Adipocyte (in vitro differentiated cells): ENCODE measurements around the gene CTPS1.

Source experiments
- DNase-seq: peaks from one replicate; pipeline ENCODE4 v3.0.0-alpha.2; 2015; ENCODE audit warnings: low read depth
- H3K27me3 ChIP-seq: replicated peaks from 2 replicates; pipeline ENCODE4 v1.7.0; 2013; ENCODE audit warnings: mild to moderate bottlenecking, low read length, moderate library complexity; ENCODE audit not compliant: control insufficient read depth, insufficient read depth
- H3K36me3 ChIP-seq: 2 replicates; pipeline ENCODE4 v1.7.0; 2013; ENCODE audit warnings: low read length, mild to moderate bottlenecking, moderate library complexity; ENCODE audit not compliant: control insufficient read depth, insufficient read depth, severe bottlenecking
- H3K4me1 ChIP-seq: 2 replicates; pipeline ENCODE4 v1.7.0; 2013; ENCODE audit warnings: mild to moderate bottlenecking, low read length, moderate library complexity; ENCODE audit not compliant: control insufficient read depth, insufficient read depth
- H3K4me3 ChIP-seq: 2 replicates; pipeline ENCODE4 v1.7.0; 2013; ENCODE audit warnings: mild to moderate bottlenecking, low read length, moderate library complexity
- H3K9ac ChIP-seq: 2 replicates; pipeline ENCODE4 v1.7.0; 2013; ENCODE audit warnings: mild to moderate bottlenecking, low read length, moderate library complexity
- H3K9me3 ChIP-seq: 2 replicates; pipeline ENCODE4 v1.7.0; 2013; ENCODE audit warnings: mild to moderate bottlenecking, low read length, moderate library complexity; ENCODE audit not compliant: control insufficient read depth

Gene CTPS1

GRCh38 chr1:41017141-41018017 lies 37.9 kb downstream of the CTPS1 start:
- Histone ChIP-seq H3K4me3 (no peak overlapping the region), H3K9me3 (no peaks in the 10 kb centered on the region), H3K27me3 (no peaks in the 10 kb centered on the region), H3K9ac (no peak overlapping the region), H3K4me1 (peaks cover 4% of the 10 kb centered on the region), H3K36me3 (peaks cover 21% of the 10 kb centered on the region)
- no peak for DNase-seq

DNA sequence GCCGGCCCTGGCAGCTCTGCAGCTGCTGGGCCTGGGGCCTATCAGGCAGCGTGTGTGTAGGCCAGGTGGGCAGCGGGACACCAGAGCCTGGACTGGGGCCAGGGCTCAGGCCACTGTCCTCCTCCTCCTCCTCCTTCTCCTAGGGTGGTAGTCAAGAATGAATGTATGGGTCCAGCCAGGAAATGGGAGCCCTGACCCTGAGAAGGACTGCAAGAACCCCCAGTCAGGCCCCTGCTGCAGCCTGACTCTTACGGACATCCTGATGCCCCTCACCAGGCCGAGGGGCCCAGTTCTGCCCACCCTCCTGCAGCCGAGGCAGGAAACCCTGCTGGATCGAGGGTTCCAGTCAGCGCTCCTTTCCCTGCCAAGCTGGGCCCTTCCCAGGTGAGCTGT lies 38.5 kb downstream of the CTPS1 start:
- Histone ChIP-seq H3K36me3 (peaks cover 15% of the 10 kb centered on the region), H3K27me3 (no peaks in the 10 kb centered on the region), H3K4me1 (peaks cover 4% of the 10 kb centered on the region), H3K4me3 (no peak overlapping the region), H3K9me3 (no peaks in the 10 kb centered on the region), H3K9ac (no peak overlapping the region)
- DNase-seq, result no peak

DNA sequence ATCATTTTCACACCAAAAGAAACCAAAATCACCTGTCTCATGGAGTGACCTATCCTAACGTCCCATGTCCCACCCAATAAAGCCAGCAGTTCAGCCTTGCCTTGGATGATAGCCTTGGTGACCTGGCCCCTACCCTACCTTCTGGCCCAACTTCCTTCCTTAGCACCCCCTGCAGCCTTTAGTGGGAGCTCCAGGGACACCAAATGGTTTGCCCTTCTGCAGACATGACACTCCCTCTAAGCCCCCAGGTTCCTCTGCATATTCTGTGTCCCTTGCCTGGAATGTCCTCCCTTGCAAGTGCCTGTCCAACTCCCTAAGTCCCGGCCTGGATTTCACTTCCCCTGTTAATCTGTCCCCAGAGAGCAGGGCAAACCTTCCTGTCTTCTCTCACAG lies 39.9 kb downstream of the CTPS1 start:
- DNase-seq, result no peak
- Histone ChIP-seq H3K9ac (no peak overlapping the region), H3K9me3 (no peaks in the 10 kb centered on the region), H3K27me3 (no peaks in the 10 kb centered on the region), H3K36me3 (peaks cover 11% of the 10 kb centered on the region), H3K4me3 (no peak overlapping the region), H3K4me1 (peaks cover 4% of the 10 kb centered on the region)

GRCh38 chr1:41020109-41020576 lies 40.6 kb downstream of the CTPS1 start:
- no peaks in the 10 kb centered on the region for H3K9me3 ChIP-seq
- peaks cover 3% of the 10 kb centered on the region for H3K4me1 ChIP-seq
- DNase-seq, result no peak
- peaks cover 11% of the 10 kb centered on the region for H3K36me3 ChIP-seq
- no peaks in the 10 kb centered on the region for H3K27me3 ChIP-seq
- no peak overlapping the region for H3K9ac ChIP-seq
- no peak overlapping the region for H3K4me3 ChIP-seq

DNA sequence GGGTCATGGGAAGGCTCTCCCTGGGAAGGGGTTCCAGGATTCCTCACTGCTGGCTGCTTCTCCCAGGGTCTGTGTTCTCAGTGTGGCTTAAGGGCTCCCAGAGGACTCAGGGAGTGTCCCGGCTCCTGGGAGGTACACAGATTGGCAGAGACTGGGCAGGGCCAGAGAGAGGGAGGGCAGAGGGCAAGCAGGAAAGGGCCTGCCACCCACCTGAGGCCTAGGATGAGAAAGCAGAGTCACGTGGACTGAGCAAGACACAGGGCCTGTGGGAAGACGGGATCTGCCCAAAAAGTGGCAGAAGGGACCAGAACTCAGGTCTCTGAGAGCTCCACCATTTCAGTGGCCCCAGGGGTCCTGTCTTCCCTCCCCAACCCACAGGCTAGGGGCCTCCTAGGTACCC lies 41.2 kb downstream of the CTPS1 start:
- no peak overlapping the region for H3K4me3 ChIP-seq
- no peaks in the 10 kb centered on the region for H3K4me1 ChIP-seq
- no peak overlapping the region for H3K9ac ChIP-seq
- no peak for DNase-seq
- H3K27me3 ChIP-seq, result no peaks in the 10 kb centered on the region
- H3K36me3 ChIP-seq, result peaks cover 11% of the 10 kb centered on the region
- H3K9me3 ChIP-seq, result no peaks in the 10 kb centered on the region

DNA sequence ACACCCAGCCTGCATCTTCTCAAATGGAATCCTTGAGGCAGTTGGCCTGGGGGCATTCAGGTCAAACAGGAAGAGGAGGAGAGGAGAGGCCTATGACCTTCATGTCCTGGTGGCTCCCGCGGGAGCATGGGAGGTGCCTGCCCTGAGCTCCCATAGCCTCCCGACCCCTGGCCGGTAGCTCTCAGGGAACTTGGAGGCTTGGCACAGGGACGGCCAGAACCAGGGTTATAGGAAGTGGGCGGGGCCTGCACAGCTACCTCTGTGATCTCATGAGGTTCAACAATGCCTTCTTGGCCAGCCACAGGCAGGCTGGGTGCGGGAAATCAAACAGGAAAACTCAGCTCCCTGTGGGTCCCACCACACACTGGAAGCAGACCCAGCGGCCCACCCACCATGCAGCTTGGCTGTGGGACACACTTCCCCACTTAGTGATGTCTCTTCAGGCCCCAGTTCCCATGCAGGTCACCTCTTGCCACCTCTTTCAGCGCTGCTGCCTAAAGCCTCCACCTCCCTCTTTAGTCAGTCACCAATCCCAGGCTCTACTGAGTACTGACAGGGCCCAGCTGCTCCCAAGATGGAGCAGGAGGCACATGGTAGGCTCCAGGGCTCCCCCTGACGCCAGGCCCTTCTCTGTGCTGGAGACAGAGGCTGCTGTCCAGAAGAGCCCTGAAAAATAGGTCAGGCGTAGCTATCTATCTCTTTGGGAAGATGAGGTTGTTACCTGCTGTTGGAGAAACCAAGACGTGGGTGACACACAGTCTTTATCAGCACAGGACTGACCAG lies 42.2 kb downstream of the CTPS1 start, which contains the start of gene SLFNL1:
Gene SLFNL1 (minus strand): TSS at position 200 of the 783 bp plus-strand sequence. CDS start 1,065 bp downstream, outside the sequence.
- no peak for DNase-seq
- Histone ChIP-seq H3K27me3 (no peaks in the 10 kb centered on the region), H3K4me3 (no peak within 1 kb of the TSS), H3K9me3 (no peaks in the 10 kb centered on the region), H3K9ac (no peak within 1 kb of the TSS), H3K4me1 (no peaks in the 10 kb centered on the region), H3K36me3 (peaks cover 14% of the 10 kb centered on the region)

- H3K27me3 ChIP-seq, result no peaks in the 10 kb centered on the region
- H3K9ac ChIP-seq, result no peak overlapping the region
- H3K4me3 ChIP-seq, result no peak overlapping the region
- no peak for DNase-seq
- no peaks in the 10 kb centered on the region for H3K4me1 ChIP-seq
- H3K36me3 ChIP-seq, result peaks cover 11% of the 10 kb centered on the region
- H3K9me3 ChIP-seq, result no peaks in the 10 kb centered on the region
Measured at GRCh38 chr1:41022424-41022823, 42.9 kb downstream of the CTPS1 start.

DNA sequence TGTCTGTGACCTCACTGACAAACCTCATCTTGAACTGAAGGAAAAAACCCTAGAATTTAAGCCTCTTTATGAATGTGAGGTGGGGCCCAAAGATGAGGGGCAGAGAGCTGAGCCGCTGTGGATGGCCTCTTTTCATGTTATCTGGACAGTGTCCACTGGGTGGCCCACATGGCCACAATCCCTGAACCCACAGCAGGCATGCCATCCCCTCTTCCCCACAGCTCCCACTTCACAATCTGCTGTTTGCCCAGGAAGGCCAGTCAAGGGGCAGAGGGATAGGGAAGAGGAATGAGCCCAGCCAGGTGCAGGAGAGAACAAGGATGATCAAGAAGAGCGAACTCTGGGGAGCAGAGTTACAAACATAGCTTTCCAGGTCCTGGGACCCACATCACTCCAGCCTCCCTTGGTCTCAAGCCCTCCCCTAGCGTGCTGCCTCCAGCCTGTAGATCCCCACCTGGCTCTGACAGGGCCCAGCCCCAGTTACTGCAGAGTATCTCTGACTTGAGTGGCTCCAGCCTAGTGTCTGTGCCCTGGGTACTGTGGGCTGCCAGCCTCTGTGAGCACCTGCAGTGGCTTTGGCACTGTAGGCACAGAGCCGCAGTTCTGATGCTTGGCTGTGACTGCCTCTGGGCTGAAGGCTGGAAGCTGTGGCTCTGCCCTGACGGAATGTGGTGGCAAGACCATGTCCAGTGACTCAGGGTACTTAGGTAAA lies 43.9 kb downstream of the CTPS1 start:
- Histone ChIP-seq H3K9me3 (no peaks in the 10 kb centered on the region), H3K4me3 (no peak overlapping the region), H3K4me1 (no peaks in the 10 kb centered on the region), H3K36me3 (peaks cover 16% of the 10 kb centered on the region), H3K27me3 (no peaks in the 10 kb centered on the region), H3K9ac (no peak overlapping the region)
- DNase-seq, result peak; percentile 19

DNA sequence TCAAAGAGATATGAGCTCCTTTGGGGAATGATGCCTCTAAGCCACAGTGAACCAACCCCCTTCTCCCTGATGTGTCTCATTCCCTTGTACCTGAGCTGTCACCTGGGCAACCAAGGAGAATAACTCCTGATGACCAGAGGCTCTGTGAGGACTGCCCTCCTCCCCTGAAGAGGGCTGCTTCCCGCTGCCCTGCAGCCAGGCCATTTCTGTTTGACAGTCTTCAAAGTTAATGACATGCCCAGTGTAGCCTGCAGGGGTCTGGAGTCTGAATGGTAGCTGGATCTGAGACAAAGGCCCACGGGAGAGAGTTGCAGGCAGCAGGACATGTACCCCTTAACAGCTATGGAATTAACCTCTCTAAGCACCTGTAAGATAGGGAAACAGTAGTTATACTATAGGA lies 45.5 kb downstream of the CTPS1 start:
- Histone ChIP-seq H3K27me3 (no peaks in the 10 kb centered on the region), H3K4me1 (no peaks in the 10 kb centered on the region), H3K9me3 (no peaks in the 10 kb centered on the region), H3K36me3 (peaks cover 20% of the 10 kb centered on the region), H3K4me3 (no peak overlapping the region), H3K9ac (no peak overlapping the region)
- DNase-seq, result no peak

- no peak for DNase-seq
- Histone ChIP-seq H3K9me3 (no peaks in the 10 kb centered on the region), H3K36me3 (peaks cover 20% of the 10 kb centered on the region), H3K4me3 (no peak overlapping the region), H3K9ac (no peak overlapping the region), H3K27me3 (no peaks in the 10 kb centered on the region), H3K4me1 (no peaks in the 10 kb centered on the region)
Measured at GRCh38 chr1:41025979-41026819, 46.7 kb downstream of the CTPS1 start.
